Inflammatory macrophage (primary cell): ENCODE results near the gene SLC10A2.
"Not testable (repeated sequence)": the region's sequence is repeated elsewhere in the genome, so short reads cannot be mapped to it uniquely, and the experiment has no call there.

Source experiments
- DNase-seq, 2 donors: peaks; one replicate each; pipeline ENCODE4 v3.0.0-alpha.2; 2020 to 2022
- total RNA-seq, 18 experiments: gene quantifications; one replicate each; lab custom pipeline; 2026; ENCODE audit warnings: mixed read lengths in 6 of 18, inconsistent platforms in 2 of 18; lab: John Stamatoyannopoulos, UW

Gene SLC10A2, protein sequence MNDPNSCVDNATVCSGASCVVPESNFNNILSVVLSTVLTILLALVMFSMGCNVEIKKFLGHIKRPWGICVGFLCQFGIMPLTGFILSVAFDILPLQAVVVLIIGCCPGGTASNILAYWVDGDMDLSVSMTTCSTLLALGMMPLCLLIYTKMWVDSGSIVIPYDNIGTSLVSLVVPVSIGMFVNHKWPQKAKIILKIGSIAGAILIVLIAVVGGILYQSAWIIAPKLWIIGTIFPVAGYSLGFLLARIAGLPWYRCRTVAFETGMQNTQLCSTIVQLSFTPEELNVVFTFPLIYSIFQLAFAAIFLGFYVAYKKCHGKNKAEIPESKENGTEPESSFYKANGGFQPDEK
- total RNA-seq: 0 to 0.08 (median 0) reads per million in 18 experiments

DNA sequence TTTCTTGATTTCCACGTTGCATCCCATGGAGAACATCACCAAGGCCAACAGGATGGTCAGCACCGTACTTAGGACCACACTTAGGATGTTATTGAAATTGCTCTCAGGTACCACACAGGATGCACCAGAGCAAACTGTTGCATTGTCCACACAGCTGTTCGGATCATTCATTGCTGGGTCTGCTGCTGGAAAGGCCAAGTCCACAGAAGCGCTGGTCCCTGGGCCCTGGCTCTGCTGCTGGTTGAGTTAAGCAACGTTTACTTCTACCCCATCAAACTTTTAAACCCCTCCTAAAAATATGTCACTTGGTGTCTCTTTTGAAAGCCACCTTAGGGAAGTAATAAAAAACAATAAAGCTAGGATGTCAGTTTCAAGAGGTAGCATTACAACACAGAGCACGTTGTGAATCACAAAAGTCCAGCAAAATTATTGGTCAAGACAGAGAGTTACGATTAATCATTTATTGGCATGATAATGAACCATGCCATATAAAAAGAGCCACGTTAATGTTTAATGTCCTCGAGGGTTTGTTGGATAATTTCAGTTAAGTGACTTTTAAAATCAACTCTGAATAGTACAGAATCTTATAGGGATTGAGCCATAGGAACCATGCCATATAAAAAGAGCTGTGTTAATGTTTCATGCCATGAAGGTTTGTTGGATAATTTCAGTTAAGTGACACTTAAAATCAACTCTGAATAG is at the start of gene SLC10A2:
TSS of gene SLC10A2 (minus strand) at position 339 of the 702 bp plus-strand sequence. CDS start at position 171, 168 bp downstream.
- DNase-seq: no peak

DNA sequence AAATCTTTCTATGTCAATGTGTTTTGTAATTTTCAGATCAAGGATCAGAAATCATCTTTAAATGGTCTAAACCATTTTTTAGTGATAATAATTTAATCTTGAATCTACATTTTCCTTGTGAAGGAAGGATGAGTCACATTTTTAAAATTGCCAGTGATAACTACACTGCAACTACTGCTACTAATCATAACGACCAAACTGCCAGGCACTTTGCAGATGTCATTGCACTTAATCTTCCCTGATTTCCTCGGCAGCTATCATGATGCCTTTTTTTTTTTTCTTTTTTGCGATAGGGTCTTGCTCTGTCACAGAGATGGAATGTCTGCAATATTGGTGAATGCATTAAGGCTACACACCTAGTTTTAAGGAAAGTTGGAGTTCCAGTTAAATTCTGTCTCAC is 41.4 kb upstream of the SLC10A2 start:
- no peak for DNase-seq

DNA sequence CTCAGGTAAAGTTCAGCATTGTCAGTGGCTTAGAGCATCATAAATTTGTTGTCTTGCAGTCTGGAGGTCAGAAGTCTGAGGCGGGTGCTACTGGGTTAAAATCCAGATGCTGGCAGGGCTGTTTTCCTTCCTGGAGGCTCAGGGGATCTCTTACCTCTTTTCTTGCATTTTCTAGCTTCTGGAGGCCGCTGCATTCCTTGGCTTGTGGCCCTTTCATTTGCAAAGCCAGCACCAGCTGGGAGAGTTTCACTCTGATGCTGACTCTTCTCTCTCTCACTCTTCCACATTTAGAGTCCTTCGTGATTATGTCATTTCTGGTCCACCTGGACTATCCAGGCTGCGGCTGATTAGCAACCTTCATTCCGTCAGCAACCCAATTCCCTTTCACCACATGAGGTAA is 38.1 kb upstream of the SLC10A2 start:
- DNase-seq: no peak

DNA sequence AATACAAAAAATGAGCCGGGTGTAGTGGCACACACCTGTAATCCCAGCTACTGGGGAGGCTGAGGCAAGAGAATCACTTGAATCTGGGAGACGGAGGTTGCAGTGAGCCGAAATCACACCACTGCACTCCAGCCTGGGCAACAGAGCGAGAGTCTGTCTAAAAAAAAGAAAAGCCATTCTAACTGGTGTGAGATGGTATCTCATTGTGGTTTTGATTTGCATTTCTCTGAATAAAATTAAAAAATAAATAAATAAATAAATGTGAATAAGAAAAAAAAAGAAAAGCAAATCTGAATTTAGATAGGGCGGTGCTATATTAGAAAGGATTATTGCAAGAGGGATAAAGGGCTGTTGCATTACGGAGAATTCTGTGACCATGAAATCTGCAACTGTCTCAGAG is 37.2 kb upstream of the SLC10A2 start:
- DNase-seq: not testable (repeated sequence)

DNA sequence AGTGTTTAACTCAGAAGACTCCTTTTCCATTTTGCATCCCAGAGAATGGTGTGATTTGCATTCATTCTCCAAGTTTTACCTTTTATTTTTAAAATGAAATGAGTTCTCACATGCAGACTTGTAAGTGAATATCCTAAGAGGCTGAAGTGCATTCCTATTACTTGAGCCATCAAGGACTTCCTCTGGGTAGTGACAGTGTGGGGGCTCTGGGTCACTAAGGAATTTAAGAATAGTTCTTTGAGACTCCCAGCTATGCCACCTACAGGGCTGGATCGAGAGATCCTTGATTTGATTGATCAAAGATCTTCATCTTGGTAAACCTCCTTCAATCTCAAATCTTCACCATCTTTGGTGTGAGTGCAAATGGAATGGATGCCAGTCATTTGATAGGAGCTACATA is 36.3 kb upstream of the SLC10A2 start:
- no peak for DNase-seq

DNA sequence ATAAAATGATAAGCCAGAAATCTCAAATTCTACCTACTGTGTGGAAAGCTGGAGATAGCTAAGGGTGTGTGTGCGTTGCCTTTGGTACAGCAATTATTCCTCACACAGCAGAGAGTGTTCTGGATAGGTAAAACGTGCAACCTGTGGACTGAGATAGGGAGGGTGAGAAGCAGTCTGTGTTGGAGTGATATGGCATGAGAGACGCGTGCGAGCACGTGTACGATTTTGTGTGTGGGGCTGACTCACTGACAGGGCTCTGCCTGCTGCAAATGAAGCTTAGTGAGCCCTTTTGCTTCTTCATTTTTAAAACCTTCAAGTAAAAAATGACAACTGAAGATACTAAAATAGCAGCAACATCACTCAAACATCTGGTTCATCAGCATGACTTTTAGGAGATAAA is 35.7 kb upstream of the SLC10A2 start:
- DNase-seq: no peak

DNA sequence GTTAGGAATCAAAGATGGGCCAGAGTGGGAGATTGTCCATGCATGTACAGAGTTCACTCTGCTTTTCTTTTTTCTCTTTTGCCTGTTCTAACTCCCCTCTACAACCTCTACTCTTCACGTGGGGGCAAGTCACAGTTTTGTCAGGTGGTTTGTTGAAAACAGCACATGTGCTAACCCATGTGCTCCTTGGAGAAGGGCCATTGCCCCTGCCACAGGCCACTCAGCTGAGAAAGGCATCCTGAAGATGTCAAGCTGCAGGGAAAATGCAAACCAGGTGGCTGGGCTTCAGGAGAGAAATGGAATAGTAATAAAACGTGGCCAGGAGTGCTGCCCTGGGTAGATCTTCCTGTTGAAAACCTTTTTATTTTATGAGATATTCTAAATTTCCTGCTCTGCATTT is 35.3 kb upstream of the SLC10A2 start:
- no peak for DNase-seq

DNA sequence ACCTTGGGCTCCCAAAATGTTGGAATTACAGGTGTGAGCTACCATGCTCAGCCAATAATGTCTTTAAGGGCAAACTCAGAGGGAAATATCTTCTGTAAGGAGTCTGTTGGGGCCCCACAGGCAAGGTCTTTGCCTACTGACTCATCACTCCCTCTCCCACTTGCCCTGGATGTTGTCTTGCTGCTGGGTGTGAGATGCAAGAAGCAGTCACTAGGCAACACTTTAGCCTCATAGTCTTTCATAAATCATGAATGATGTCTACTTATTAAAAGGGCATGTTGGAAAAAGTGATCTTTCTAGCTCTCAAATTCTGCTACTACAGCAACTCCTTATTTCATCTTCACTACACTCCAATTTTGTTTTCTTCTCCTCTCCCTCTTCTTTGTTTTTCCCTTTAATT is 34.6 kb upstream of the SLC10A2 start:
- DNase-seq: no peak

DNA sequence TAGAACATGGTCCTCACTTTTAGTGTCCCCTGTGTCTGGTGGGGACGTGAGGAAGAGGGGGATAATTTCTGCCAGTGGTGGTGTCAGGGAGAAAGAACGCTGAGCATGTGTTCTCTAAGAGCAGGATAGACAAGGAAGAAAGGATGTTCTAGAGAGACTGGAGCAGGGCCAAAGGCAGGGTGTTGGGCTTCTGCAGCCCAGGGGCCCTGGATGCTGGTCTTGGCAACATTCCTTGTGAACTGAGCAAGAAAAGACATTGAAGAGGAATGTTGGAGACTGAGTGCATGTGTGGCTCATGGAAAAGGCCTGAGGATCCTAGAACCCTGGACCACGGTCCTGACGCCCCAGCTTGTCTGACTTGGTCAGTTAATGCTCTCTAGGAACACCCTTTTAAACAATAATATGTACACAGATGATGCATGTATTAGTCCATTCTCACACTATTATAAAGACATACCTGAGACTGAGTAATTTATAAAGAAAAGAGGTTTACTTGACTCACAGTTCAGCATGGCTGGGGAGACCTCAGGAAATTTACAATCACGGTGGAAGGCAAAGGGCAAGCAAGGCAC is 33.6 kb upstream of the SLC10A2 start:
- no peak for DNase-seq

DNA sequence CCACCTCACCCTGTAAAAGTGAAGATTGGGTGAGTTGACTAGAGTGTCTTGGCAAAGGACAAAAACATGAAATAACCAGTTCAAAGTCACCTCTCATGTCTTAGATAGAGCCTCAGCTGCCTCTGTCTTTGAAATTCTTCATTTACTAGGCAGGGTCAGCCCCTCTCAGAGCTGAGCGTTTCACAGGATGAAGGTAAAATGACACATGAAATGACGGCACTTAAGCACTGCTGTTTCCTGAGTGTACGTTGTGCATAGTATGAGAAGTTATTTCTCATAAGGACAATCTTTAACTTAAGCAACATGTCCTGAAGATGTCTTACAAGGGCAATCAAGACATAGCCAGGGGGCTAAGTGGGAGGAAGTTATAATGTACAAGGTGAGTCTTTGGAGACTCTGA is 32.3 kb upstream of the SLC10A2 start:
- DNase-seq: no peak

DNA sequence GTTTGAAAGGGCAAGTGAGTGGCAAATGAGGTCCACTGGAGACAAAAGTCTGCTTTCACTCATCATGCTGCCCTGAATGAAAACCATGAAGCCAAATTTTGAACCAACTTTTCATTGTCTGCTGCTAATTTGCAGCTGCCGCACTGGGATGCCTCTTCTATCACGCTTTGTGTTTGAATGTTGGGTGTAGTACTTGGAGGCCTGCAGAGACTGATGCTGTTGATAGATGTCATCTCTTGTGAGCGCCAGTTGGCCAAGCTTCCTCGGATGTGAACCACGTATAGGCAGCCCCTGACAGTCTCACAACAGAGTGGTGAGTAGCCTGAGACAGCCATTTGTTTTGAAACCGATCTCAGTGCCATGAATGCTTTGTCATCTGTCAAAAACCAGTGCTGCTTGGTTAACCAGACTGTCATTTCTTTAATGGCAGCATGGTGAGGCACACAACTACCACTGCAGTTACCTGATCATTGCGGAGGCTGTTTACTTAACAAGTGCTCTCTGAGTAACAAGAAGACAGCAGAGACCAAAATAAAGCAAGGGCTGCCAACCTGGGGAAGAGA is 31.2 kb upstream of the SLC10A2 start:
- no peak for DNase-seq

DNA sequence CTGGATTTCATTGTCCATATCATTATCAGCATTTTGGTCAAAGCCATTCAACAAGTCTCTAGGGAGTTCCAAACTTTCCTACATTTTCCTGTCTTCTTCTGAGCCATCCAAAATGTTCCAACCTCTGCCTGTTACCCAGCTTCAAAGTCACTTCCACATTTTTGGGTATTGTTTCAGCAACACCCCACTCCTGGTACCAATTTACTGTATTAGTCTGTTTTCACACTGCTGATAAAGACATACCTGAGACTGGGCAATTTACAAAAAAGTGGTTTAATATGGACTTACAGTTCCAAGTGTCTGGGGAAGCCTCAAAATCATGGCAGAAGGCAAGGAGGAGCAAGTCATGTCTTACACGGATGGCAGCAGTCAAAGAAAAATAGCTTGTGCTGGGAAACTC is 27.4 kb upstream of the SLC10A2 start:
- DNase-seq: not testable (repeated sequence)

DNA sequence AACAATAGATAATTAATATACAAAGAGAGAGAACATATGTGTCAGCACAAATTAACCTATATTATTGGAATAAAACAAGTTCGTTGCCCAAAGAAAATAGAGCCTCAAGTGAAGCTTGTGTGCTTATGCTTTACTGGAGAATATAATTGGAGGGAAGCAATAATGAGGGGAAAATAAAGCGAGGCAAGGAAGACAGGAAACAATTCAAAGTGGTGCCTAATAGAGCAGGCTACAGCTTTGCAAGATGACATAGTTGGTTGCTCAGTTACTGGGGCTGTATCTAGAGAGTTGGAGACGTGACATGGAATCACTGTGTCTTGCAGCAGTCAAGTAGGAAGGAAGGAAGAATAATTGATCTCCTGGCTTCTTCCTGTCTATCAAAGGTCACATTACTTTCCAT is 21.1 kb upstream of the SLC10A2 start:
- no peak for DNase-seq

DNA sequence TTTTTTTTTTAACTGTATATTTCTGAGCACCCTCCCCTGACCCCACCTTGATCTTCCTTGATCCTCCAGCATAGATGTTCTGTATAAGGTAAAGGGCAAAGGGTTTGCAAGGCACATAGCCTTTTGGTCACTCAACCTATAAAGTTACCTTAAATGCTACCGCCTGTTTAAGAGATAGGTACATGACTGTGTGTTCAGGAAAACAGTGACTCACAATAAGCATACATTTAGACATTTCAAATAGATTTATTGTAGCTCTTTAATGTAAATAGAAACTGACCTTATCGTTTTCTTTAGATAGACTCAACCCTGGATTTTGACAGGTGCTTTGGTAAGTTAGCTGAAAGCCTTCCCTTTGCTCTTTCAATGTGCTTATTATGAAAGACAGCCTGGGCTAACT is 15.2 kb upstream of the SLC10A2 start:
- DNase-seq: no peak

DNA sequence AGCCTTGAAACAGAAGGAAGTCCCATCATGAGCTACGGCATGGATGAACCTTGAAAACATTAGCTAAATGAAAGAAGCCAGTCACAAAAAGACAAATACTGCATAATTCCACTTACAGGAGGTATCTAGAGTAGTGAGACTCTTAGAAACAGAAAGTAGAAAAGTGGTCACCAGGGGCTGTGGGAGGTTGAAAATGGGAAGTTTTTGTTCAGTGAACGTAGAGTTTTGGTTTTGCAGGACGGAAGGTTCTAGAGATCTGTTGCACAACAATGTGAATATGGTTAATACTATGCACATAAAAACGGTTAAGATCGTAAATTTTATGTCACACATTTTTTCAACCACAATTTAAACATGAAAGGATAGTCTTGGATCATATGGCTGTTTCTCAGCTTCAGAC is 11.9 kb upstream of the SLC10A2 start:
- DNase-seq: no peak

DNA sequence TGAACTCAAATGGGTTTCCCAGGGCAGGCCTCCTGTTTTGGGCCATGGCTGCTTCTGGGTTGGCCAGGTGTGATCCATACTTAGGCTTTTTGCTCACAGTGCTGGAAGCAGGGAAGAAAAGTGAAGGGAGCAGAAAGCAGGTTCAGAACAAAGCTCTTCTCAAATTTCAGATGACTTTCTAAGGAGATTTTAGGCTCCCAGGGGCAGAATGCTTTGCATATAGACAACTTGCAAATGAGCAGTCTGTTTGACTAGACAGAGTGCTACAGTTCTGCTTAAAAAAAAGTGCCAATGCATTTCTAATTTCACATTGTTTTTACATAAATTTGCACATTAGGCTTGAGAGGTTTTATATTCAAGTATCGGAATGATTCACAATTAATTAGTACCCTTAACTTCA is 2.6 kb upstream of the SLC10A2 start:
- no peak for DNase-seq

DNA sequence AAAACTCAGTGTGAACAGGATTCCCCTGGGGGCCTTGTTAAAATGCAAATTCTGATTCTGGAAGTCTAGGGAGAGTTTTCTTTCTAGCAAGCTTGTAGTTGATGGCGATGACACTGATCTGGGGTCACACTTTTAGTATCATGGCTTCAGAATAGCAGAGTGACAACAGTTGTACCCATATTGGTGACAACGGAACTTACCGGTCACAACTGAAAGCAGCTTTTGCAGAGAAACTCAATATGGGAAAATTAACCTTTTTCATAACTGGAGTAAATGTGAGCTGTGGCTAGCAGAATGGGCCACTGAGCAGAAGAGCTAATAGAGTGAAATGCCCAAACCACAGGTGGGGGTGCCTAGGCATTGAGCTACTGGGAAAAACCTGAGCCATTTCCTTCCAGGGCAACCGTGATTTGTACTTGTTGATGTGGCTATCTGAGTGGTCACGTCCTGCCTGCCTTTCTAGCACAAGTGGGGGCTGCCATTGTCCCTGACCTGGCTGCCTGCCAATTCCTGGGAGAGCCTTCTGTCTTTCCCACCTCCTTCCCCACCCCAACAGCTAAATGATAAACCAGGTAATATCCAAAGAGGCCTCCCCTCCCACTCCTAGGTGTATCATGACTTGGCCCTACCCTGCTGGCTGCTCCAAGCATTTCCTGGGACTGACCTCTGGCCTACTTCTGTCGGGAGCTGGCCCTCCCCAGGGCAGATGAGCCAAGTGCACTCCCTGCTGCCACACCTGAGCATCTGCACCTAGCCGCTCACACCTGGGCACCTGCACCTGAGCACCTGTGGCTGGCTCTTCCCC is 1.7 kb upstream of the SLC10A2 start:
- DNase-seq: no peak

DNA sequence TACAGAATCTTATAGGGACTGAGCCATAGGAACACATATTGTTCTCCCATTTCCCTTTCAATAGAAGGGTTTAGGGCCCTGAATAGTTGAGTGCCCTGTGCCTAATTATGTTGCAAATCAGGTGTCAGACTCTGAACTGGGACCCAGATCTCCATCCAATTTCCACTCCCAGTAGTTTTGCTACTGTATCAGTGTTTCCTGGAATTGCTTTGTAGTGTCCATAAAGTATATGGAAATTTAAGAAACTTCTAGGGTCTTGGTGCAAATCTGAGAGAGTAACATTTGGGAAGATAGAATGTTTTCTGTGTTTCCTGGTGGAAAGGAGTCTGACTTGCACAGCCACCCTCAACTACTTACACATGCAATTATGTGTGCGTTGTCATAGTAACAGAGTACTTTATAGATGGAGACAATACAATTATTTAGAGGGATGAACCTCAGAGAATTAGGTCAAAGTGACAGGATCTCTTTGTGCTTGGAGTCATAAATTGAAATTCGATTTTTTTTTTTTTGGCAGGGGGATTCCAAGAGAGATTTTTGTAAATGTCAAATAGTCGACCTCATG is 646 bp upstream of the SLC10A2 start:
- no peak for DNase-seq

DNA sequence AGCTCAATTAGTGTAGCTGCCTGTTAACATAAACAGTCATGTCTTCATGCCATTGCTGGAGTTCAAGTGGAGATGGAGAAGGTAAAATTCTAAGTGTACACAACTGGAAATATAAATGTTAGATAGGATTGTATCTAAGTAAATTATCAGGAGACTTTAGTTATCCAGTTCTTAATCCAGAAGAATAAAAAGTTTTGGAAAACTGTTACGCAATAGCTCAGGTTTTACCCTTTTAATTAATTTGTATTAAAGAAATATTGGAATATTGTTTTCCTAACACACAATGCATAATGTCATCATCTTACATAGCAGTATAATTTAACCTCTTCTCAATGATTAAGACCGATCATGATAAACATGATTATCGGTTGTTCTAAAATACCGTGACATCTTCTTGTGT is 2.8 kb downstream of the SLC10A2 start:
- DNase-seq: no peak

DNA sequence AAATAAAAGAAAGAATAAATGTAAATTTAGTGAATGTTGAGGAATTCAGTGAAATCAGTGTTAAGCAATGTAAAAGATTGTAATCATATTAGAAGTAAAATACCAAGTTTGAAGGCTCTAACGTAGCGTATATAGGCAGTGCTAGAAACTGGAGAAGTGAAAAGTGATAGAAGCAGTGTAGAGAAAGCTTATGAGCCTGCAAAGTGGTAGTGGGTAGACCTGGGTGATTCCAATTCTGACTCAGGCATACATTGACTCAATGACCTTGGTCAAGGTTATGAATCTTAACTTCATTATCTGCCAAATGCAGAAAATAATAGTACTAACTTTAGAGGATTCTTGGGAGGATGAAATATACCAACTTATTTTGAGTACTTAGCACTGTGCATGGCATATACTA is 4.1 kb downstream of the SLC10A2 start:
- DNase-seq: no peak

DNA sequence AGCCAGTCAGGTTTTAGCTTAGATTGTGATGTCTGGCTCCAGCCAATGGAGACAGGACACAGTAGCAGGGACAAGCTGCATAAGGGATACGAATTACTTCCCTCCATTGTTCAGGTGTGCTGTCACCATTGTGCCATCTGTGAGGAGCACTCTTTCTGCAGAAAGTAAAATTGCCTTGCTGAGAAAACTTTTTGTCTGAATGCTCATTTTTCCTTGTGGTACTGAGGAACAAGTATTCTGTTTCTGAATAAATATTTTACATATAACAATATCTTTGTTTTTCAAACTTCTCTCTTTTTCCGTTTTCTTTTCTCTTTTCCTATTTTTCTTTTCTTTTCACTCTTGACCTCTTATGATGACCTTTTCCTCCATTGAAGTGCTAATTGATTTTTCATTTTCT is 10.2 kb downstream of the SLC10A2 start:
- DNase-seq: no peak

DNA sequence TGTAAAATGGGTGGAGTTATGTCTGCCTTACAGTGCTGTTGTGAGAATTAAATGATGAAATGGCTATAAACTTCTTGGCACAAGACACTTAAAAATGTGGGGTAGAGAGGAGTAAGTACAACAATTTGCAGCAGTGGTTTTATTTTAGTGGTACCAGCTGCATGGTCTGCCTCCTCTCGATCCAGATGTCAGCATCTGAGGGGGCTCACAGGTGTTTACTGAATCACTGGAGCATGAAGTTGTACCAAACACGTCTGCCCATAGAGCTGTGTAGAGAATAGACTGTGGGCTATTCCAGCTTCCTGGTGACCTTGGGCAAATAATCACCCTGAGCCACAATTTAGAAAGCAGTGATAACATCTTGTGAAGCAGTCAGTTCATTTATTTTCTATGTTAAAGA is 11.1 kb downstream of the SLC10A2 start:
- DNase-seq: no peak
